Upper lobe of left lung (tissue), 4 donors: Measurements from ENCODE around the gene P2RY10.

Source experiments
- CTCF ChIP-seq, 6 experiments: fragments of 450-650 bp in 4 of 6; fragments of 200-600 bp in 2 of 6; sonication (generic) in 2 of 6; IDR thresholded peaks; one replicate each; pipeline ENCODE4 v1.5.1; 2016 to 2019; ENCODE audit warnings: antibody characterized with exemption in 6 of 6
- POLR2A ChIP-seq, 4 donors: fragments of 450-650 bp; IDR thresholded peaks; one replicate each; pipeline ENCODE4 v1.5.1; 2016 to 2017; ENCODE audit warnings: antibody characterized with exemption in 4 of 4, mild to moderate bottlenecking in 2 of 4
- POLR2AphosphoS5 ChIP-seq, 2 donors: sonication (generic); formaldehyde crosslinking; IDR thresholded peaks; one replicate each; pipeline ENCODE4 v1.5.1; 2017; ENCODE audit warnings: antibody characterized with exemption in 2 of 2

DNA sequence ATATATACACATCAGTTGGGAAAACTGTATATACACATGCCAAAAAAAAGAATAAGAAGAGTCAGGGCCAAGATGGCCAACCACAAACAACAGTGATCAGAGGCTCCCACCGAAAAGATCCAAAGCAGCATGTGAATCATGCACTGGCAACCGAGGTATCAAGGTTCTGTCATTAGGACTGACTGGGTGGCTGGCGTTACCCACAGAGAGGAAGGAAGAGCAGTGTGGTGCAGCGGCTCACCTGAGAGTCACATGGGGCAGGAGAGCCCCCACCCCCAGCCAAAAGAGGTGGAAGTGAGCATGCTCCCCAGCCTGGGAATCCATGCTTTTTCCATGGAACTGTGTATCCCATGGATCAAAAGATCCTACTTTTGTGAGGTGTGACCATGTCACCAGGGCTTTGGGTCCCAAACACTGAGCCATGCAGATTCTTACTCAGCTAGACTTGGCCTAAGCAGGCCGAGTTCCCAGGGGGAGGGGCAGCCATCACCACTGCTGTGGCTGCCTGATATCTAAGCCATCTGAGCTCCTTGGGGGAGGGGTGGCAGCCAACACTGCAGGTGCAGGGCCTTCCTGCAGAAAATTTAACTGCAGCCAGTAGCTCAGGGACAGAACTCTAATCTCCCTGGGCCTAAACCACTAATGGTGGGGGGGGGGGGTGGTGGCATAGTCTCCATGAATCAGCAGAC, 52.8 kb downstream of the P2RY10 start:
- TF ChIP-seq CTCF (IDR thresholded peaks at IDR 0.05) (no peak), POLR2A (IDR thresholded peaks at IDR 0.05) (no peak), POLR2AphosphoS5 (IDR thresholded peaks at IDR 0.05) (no peak)
